GM12892 (cell line): ENCODE results near the gene MEIG1.

Experiments used
- POLR2A ChIP-seq: IDR thresholded peaks from 2 replicates; pipeline ENCODE4 v1.6.1; 2011; ENCODE audit warnings: low read depth, low read length, control low read depth
- POLR2AphosphoS5 ChIP-seq: IDR thresholded peaks from 2 replicates; pipeline ENCODE4 v1.6.1; 2011; ENCODE audit warnings: low read depth, low read length, control low read depth

DNA sequence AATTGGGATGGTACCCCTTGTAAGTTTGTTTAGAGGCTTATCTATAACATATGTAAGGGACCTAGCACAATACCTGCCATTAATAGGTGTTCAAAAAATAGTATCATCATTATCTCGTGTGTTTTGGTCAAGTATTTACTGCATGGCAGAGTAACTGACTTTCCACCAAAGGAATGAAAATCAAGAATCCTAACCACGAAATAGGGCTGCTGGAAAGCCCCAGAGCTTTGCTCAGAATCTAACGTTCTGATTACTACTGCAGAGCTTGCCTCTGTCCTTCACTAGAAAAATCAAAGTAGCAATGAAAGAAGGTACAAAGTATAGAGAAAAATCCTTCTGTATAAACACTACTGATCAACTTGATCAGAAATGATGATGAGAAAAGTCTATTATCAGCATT is 40.2 kb upstream of the MEIG1 start:
- TF ChIP-seq POLR2A = no peak
- no peak for TF ChIP-seq POLR2AphosphoS5
